HCT116 (cell line): ENCODE measurements around the gene SKI. TPM values are rescaled to one million over a fixed set of nuclear protein-coding genes. Genes with fewer than 3 reads are reported as not detected.

Experiments
- ATAC-seq: fragments of 200-7000 bp; cut with Tn5 transposase; 2 replicates; pipeline ENCODE4 v1.9.1; 2020; ENCODE audit warnings: mild to moderate bottlenecking, moderate library complexity
- BruUV-seq: library from RNA; stranded (reverse); fragments of 400-500 nt; replicated peaks from 2 replicates; lab custom pipeline; 2021; lab: Mats Ljungman, UMichigan
- CTCF ChIA-PET: fragments of 300-600 bp; sonication (Branson Sonifier 250); formaldehyde crosslinking; loops from one replicate; lab custom pipeline; 2021; ENCODE audit warnings: antibody characterized with exemption; lab: Charles Lee
- POLR2A ChIA-PET: fragments of 300-600, 350-600 bp; sonication (Branson Sonifier 250); formaldehyde crosslinking; loops from one replicate; lab custom pipeline; 2021; ENCODE audit warnings: antibody characterized with exemption; lab: Charles Lee
- RAD21 ChIA-PET, 2 experiments: fragments of 300-600 bp; sonication (Branson Sonifier 250); formaldehyde crosslinking; loops; one replicate each; lab custom pipeline; 2023; ENCODE audit warnings: low total read pairs in 2 of 2; ENCODE audit not compliant: uncharacterized antibody in 2 of 2, unreplicated experiment in 2 of 2, low non-redundant PET in 1 of 2; lab: Charles Lee
- DNase-seq: peaks from one replicate; pipeline ENCODE4 v3.0.0-alpha.2; 2010; ENCODE audit warnings: low read depth, low spot score
- H2AFZ ChIP-seq: fragments of 200-600 bp; shearing (Covaris generic), sonication (generic); 2 replicates; pipeline ENCODE4 v1.6.1; 2017; ENCODE audit warnings: low read depth, mixed run types, mixed read lengths, antibody characterized with exemption, low read length; ENCODE audit not compliant: poor library complexity, severe bottlenecking
- H3K27ac ChIP-seq: 2 replicates; pipeline ENCODE4 v1.5.1; 2012; ENCODE audit warnings: low read depth, low read length
- H3K27me3 ChIP-seq: fragments of 200-600 bp; sonication (generic); 2 replicates; pipeline ENCODE4 v1.6.1; 2016; ENCODE audit warnings: mixed run types, low read length, mixed read lengths; ENCODE audit not compliant: insufficient read depth
- H3K36me3 ChIP-seq, 2 experiments: fragments of 200-500 bp in 1 of 2; fragments of 200-600 bp in 1 of 2; sonication (Bioruptor generic) in 1 of 2; sonication (generic) in 1 of 2; 2 replicates each; pipeline versions ENCODE4 v1.5.1 to v1.6.1; 2014 to 2016; ENCODE audit warnings: low read length in 2 of 2, inconsistent platforms in 1 of 2, mixed read lengths in 1 of 2, mixed run types in 1 of 2; ENCODE audit not compliant: insufficient read depth in 2 of 2, control insufficient read depth in 1 of 2
- H3K4me1 ChIP-seq, 2 experiments: fragments of 200-600 bp in 1 of 2; sonication (generic) in 1 of 2; 2 replicates each; pipeline versions ENCODE4 v1.5.1 to v1.6.1; 2012 to 2017; ENCODE audit warnings: low read length in 2 of 2, inconsistent platforms in 1 of 2, mild to moderate bottlenecking in 1 of 2, mixed read lengths in 1 of 2, mixed run types in 1 of 2, moderate library complexity in 1 of 2; ENCODE audit not compliant: insufficient read depth in 2 of 2, control insufficient read depth in 1 of 2
- H3K4me2 ChIP-seq: fragments of 200-600 bp; sonication (generic); 2 replicates; pipeline ENCODE4 v1.6.1; 2017; ENCODE audit warnings: mixed run types, low read length, mixed read lengths
- H3K4me3 ChIP-seq, 2 experiments: fragments of 200-600 bp in 1 of 2; sonication (generic) in 1 of 2; replicated peaks in 1 of 2; 2 replicates each; pipeline ENCODE4 v1.5.1; 2011 to 2016; ENCODE audit warnings: low read length in 2 of 2, control low read depth in 1 of 2, low read depth in 1 of 2, mild to moderate bottlenecking in 1 of 2, mixed read lengths in 1 of 2, mixed run types in 1 of 2
- H3K79me2 ChIP-seq: fragments of 200-600 bp; sonication (generic); 2 replicates; pipeline ENCODE4 v1.6.1; 2017; ENCODE audit warnings: mild to moderate bottlenecking, mixed run types, low read length, moderate library complexity, mixed read lengths; ENCODE audit not compliant: insufficient read depth
- H3K9ac ChIP-seq: fragments of 200-600 bp; sonication (generic); 2 replicates; pipeline ENCODE4 v1.6.1; 2016; ENCODE audit warnings: low read length, mixed read lengths
- H3K9me2 ChIP-seq: fragments of 200-600 bp; sonication (generic), shearing (Covaris generic); 2 replicates; pipeline ENCODE4 v1.6.1; 2017; ENCODE audit warnings: mixed run types, mild to moderate bottlenecking, moderate library complexity; ENCODE audit not compliant: insufficient read depth
- H3K9me3 ChIP-seq, 2 experiments: fragments of 200-500 bp in 1 of 2; fragments of 200-600 bp in 1 of 2; sonication (Bioruptor generic) in 1 of 2; sonication (generic) in 1 of 2; 2 replicates each; pipeline ENCODE4 v1.6.1; 2014 to 2017; ENCODE audit warnings: low read length in 2 of 2, mixed read lengths in 2 of 2, inconsistent platforms in 1 of 2, low read depth in 1 of 2, mild to moderate bottlenecking in 1 of 2, mixed run types in 1 of 2, moderate library complexity in 1 of 2; ENCODE audit not compliant: control insufficient read depth in 1 of 2, insufficient read depth in 1 of 2
- H4K20me1 ChIP-seq: fragments of 200-600 bp; sonication (generic), shearing (Covaris generic); 2 replicates; pipeline ENCODE4 v1.6.1; 2017; ENCODE audit warnings: mixed run types, mild to moderate bottlenecking, moderate library complexity; ENCODE audit not compliant: insufficient read depth
- CEBPB ChIP-seq: IDR thresholded peaks from 2 replicates; pipeline ENCODE4 v1.6.1; 2012; ENCODE audit warnings: low read depth
- EZH2phosphoT487 ChIP-seq: fragments of 200-600 bp; IDR thresholded peaks from 2 replicates; pipeline ENCODE4 v1.6.1; 2018; ENCODE audit warnings: antibody characterized with exemption, borderline replicate concordance
- JUND ChIP-seq: IDR thresholded peaks from 2 replicates; pipeline ENCODE4 v1.6.1; 2012
- RAD21 ChIP-seq: IDR thresholded peaks from 2 replicates; pipeline ENCODE4 v1.6.1; 2012; ENCODE audit warnings: low read depth, mild to moderate bottlenecking
- TCF7L2 ChIP-seq: IDR thresholded peaks from 2 replicates; pipeline ENCODE4 v1.7.0; 2011; ENCODE audit warnings: borderline replicate concordance, inconsistent platforms; ENCODE audit not compliant: insufficient read depth, insufficient read length; ENCODE audit errors: extremely low read depth
- ZNF274 ChIP-seq: fragments of 200-500 bp; sonication (Bioruptor generic); IDR thresholded peaks from 2 replicates; pipeline ENCODE4 v1.6.1; 2014; ENCODE audit warnings: mild to moderate bottlenecking, low read depth, low read length, inconsistent platforms
- intact Hi-C: fragments of 100-400 bp; cut with micrococcal nuclease; formaldehyde crosslinking; loops from 2 replicates; pipeline ENCODE4 v1.10.0; 2022
- total RNA-seq: library from RNA; stranded (reverse); gene quantifications from one replicate; pipeline ENCODE4 v1.2.1, GENCODE V29; 2021; ENCODE audit not compliant: unreplicated experiment
- TF ChIP-seq, protein P1 (sequence below): IDR thresholded peaks from 2 replicates; pipeline ENCODE4 v1.6.1; 2012
- TF ChIP-seq, protein P2 (sequence below): IDR thresholded peaks from 2 replicates; pipeline ENCODE4 v1.6.1; 2011; ENCODE audit warnings: mild to moderate bottlenecking, low read length, moderate library complexity; ENCODE audit not compliant: insufficient replicate concordance; ENCODE audit errors: extremely low read depth

The SKI gene
- total RNA-seq, 1 experiment from 2014 or later: 56.2 TPM

DNA sequence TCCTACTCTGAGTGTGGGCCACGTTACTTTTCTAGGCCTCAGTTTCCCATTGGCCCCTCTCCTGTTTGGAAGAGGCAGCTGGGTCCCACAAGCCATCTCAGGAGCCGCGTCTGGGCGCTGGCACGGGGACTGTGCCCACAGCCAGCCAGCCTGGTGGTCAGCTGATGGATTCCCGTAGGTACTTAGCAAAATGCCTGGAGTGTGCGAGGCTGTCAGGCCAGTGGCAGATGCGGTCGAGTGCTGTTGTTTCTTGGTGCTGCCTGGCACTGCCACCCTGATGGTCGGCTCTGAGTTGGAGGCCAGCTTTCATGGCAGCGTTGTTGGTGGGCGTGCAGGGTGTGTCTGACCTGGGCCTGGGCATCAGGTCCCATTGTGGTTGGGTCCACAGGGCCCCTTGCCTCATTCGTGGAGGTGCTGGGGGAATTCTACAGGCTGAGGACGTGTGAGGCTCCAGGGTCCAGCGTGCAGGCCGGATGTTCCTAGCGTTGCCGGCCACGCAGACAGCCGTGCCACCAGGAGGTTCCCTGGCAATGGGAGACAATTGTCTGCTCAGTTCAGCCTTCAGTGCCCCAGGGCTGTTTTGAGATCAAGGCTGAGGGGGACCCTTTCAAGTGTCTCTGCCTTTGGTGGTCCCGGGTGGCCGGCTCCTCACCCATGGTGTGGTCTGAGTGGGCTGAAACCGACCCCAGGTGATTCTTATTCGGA is 20.9 kb downstream of the SKI start:
- ChIA-PET CTCF (no interaction called here), RAD21 (no interaction called here), POLR2A (no interaction called here)
- Histone ChIP-seq H3K4me1 (peaks cover 0 to 8% of the 10 kb centered on the region in 2 experiments; a peak in 1 of 4 replicates), H4K20me1 (peaks cover 7% of the 10 kb centered on the region; the same call in 1 of the 2 replicates), H3K9ac (no peak overlapping the region), H3K79me2 (peaks cover 98% of the 10 kb centered on the region), H3K27ac (no peak overlapping the region), H3K9me2 (no peaks in the 10 kb centered on the region), H2AFZ (no peak overlapping the region), H3K4me2 (no peak overlapping the region), H3K9me3 (no peaks in the 10 kb centered on the region; a peak in 1 of 4 replicates), H3K36me3 (peaks cover 0 to 7% of the 10 kb centered on the region in 2 experiments; a peak in 1 of 4 replicates), H3K27me3 (no peaks in the 10 kb centered on the region), H3K4me3 (no peak overlapping the region)
- ATAC-seq (no peak), DNase-seq (no peak)
- no TSS peak for BruUV-seq
- intact Hi-C loops: no loop called here
- TF ChIP-seq RAD21 (no peak), EZH2phosphoT487 (no peak), ZNF274 (no peak), JUND (no peak), TCF7L2 (no peak), CEBPB (no peak)
- TF ChIP-seq, protein P1, sequence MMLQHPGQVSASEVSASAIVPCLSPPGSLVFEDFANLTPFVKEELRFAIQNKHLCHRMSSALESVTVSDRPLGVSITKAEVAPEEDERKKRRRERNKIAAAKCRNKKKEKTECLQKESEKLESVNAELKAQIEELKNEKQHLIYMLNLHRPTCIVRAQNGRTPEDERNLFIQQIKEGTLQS: no peak
- TF ChIP-seq, protein P2, sequence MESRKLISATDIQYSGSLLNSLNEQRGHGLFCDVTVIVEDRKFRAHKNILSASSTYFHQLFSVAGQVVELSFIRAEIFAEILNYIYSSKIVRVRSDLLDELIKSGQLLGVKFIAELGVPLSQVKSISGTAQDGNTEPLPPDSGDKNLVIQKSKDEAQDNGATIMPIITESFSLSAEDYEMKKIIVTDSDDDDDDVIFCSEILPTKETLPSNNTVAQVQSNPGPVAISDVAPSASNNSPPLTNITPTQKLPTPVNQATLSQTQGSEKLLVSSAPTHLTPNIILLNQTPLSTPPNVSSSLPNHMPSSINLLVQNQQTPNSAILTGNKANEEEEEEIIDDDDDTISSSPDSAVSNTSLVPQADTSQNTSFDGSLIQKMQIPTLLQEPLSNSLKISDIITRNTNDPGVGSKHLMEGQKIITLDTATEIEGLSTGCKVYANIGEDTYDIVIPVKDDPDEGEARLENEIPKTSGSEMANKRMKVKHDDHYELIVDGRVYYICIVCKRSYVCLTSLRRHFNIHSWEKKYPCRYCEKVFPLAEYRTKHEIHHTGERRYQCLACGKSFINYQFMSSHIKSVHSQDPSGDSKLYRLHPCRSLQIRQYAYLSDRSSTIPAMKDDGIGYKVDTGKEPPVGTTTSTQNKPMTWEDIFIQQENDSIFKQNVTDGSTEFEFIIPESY: no peak
